GM12878 (cell line): ENCODE data around the gene UGT2B10.

Source experiments
- CTCF ChIP-seq, 3 experiments: IDR thresholded peaks in 2 of 3; conservative IDR thresholded peaks in 1 of 3; 2 replicates each; pipeline ENCODE4 v1.5.1; 2011; ENCODE audit warnings: low read depth in 3 of 3, low read length in 3 of 3, mild to moderate bottlenecking in 3 of 3, control low read depth in 2 of 3, moderate library complexity in 2 of 3, inconsistent platforms in 1 of 3, mixed read lengths in 1 of 3; ENCODE audit not compliant: control insufficient read depth in 2 of 3, insufficient read depth in 1 of 3; ENCODE audit errors: extremely low read depth in 1 of 3
- EP300 ChIP-seq, 2 experiments: fragments of 150-350 bp in 1 of 2; IDR thresholded peaks; 2 replicates each; pipeline ENCODE4 v1.6.1; 2011 to 2012; ENCODE audit warnings: low read depth in 2 of 2, low read length in 2 of 2, borderline replicate concordance in 1 of 2, improper control_type of control experiment in 1 of 2, inconsistent platforms in 1 of 2; ENCODE audit not compliant: control insufficient read depth in 1 of 2
- EZH2 ChIP-seq: IDR thresholded peaks from 2 replicates; pipeline ENCODE4 v1.6.1; 2012; ENCODE audit warnings: low read depth, mild to moderate bottlenecking, control low read depth, inconsistent platforms, low read length, borderline replicate concordance; ENCODE audit not compliant: control insufficient read depth
- PBX3 ChIP-seq: IDR thresholded peaks from 2 replicates; pipeline ENCODE4 v1.6.1; 2011; ENCODE audit warnings: mild to moderate bottlenecking, low read depth, low read length, moderate library complexity; ENCODE audit not compliant: insufficient replicate concordance
- RB1 ChIP-seq: fragments of 450-650 bp; formaldehyde crosslinking; IDR thresholded peaks from 2 replicates; pipeline ENCODE4 v1.6.1; 2017; ENCODE audit warnings: mild to moderate bottlenecking, borderline replicate concordance
- RELA ChIP-seq: fragments of 450-650 bp; IDR thresholded peaks from 2 replicates; pipeline ENCODE4 v1.8.0; 2014; ENCODE audit warnings: borderline replicate concordance; ENCODE audit not compliant: partially characterized antibody
- REST ChIP-seq: IDR thresholded peaks from 2 replicates; pipeline ENCODE4 v1.6.1; 2012; ENCODE audit warnings: mild to moderate bottlenecking, low read depth, low read length
- SIN3A ChIP-seq: IDR thresholded peaks from 2 replicates; pipeline ENCODE4 v1.6.1; 2012; ENCODE audit warnings: low read depth, low read length, improper control_type of control experiment
- SUPT20H ChIP-seq: IDR thresholded peaks from 2 replicates; pipeline ENCODE4 v1.6.1; 2011; ENCODE audit warnings: low read depth, mild to moderate bottlenecking, low read length, moderate library complexity, borderline replicate concordance; ENCODE audit not compliant: control insufficient read depth
- ZNF274 ChIP-seq: IDR thresholded peaks from one replicate; pipeline ENCODE4 v1.8.0; 2011; ENCODE audit not compliant: insufficient read length, insufficient read depth

- TF ChIP-seq REST (no peak), EP300 (IDR thresholded peaks at IDR 0.05; ENCODE audit: borderline replicate concordance in 1 of 2, control insufficient read depth in 1 of 2, low read depth in 2 of 2, low read length in 2 of 2) (no peak), ZNF274 (no peak), RELA (no peak), RB1 (no peak), CTCF (IDR thresholded peaks at IDR 0.05 in 2 of 3, conservative IDR thresholded peaks at IDR 0.05 in 1 of 3; ENCODE audit: control insufficient read depth in 2 of 3, extremely low read depth in 1 of 3, insufficient read depth in 1 of 3, low read depth in 3 of 3, low read length in 3 of 3) (no peak), PBX3 (no peak), EZH2 (no peak), SIN3A (no peak), SUPT20H (no peak)
Measured at GRCh38 chr4:68855771-68856170, 40.0 kb downstream of the UGT2B10 start.
